GM23338 (cell line): ENCODE data around the gene CD74.

Experiments
- CTCF ChIP-seq, 2 experiments: fragments of 200-600 bp in 1 of 2; sonication (generic) in 1 of 2; conservative IDR thresholded peaks; 2 replicates each; pipeline versions ENCODE4 v1.5.1 to v1.6.1; 2016 to 2017; ENCODE audit warnings: antibody characterized with exemption in 2 of 2, low read depth in 2 of 2, mild to moderate bottlenecking in 2 of 2, moderate library complexity in 1 of 2
- ZNF331 ChIP-seq: fragments of 250-450 bp; sonication (Bioruptor Pico); IDR thresholded peaks from 2 replicates; pipeline ENCODE4 v1.5.0; 2020; ENCODE audit warnings: low read depth, mild to moderate bottlenecking, moderate library complexity

- TF ChIP-seq CTCF (conservative IDR thresholded peaks at IDR 0.05; ENCODE audit: low read depth in 2 of 2) (no peak), ZNF331 (CRISPR knock-in tag) (no peak)
Measured at GRCh38 chr5:150402229-150402773, 10.4 kb downstream of the CD74 start.
